HG03575 (cell line): Measurements from ENCODE around the gene COL24A1.

Source experiments
- ATAC-seq: cut with Tn5 transposase; IDR thresholded peaks from one replicate; pipeline ENCODE4 v1.9.1; 2021; ENCODE audit not compliant: unreplicated experiment, insufficient number of reproducible peaks, low FRiP score; ENCODE audit errors: extremely low read depth

The COL24A1 gene

GRCh38 chr1:86156566-86157455, at the start of gene COL24A1:
TSS of gene COL24A1 (minus strand) at chr1:86156772. CDS start at chr1:86156396, 376 bp downstream.
- no peak for ATAC-seq

GRCh38 chr1:86205741-86206140, 49.2 kb upstream of the COL24A1 start:
- no peak for ATAC-seq

- no peak for ATAC-seq
Observed at GRCh38 chr1:86202552-86203340, 46.2 kb upstream of the COL24A1 start.

GRCh38 chr1:86201311-86201710, 44.7 kb upstream of the COL24A1 start:
- no peak for ATAC-seq

GRCh38 chr1:86200901-86201300, 44.3 kb upstream of the COL24A1 start:
- no peak for ATAC-seq

- ATAC-seq, result no peak
Observed at GRCh38 chr1:86197206-86197855, 40.8 kb upstream of the COL24A1 start.

- ATAC-seq, result no peak
Observed at GRCh38 chr1:86195281-86195680, 38.7 kb upstream of the COL24A1 start.

GRCh38 chr1:86194491-86195034, 38.0 kb upstream of the COL24A1 start:
- no peak for ATAC-seq

GRCh38 chr1:86192417-86192816, 35.8 kb upstream of the COL24A1 start:
- ATAC-seq, result no peak

- no peak for ATAC-seq
Observed at GRCh38 chr1:86191958-86192357, 35.4 kb upstream of the COL24A1 start.

GRCh38 chr1:86190873-86191272, 34.3 kb upstream of the COL24A1 start:
- no peak for ATAC-seq

GRCh38 chr1:86184426-86184825, 27.9 kb upstream of the COL24A1 start:
- ATAC-seq, result no peak

GRCh38 chr1:86183810-86184209, 27.2 kb upstream of the COL24A1 start:
- no peak for ATAC-seq

GRCh38 chr1:86176226-86176625, 19.7 kb upstream of the COL24A1 start:
- ATAC-seq, result no peak

GRCh38 chr1:86175756-86176155, 19.2 kb upstream of the COL24A1 start:
- ATAC-seq, result no peak

GRCh38 chr1:86169625-86170024, 13.1 kb upstream of the COL24A1 start:
- no peak for ATAC-seq

- ATAC-seq, result no peak
Observed at GRCh38 chr1:86159800-86160199, 3.2 kb upstream of the COL24A1 start.

- no peak for ATAC-seq
Observed at GRCh38 chr1:86155807-86156565, 586 bp downstream of the COL24A1 start.
